Sigmoid colon (tissue), 4 donors: ENCODE data around the gene TMEFF2.

Experiments
- EP300 ChIP-seq, 4 donors: sonication (generic); formaldehyde crosslinking; IDR thresholded peaks; one replicate each; pipeline ENCODE4 v1.6.1; 2017; ENCODE audit warnings: antibody characterized with exemption in 4 of 4
- POLR2AphosphoS5 ChIP-seq, 4 donors: sonication (generic); formaldehyde crosslinking; IDR thresholded peaks; one replicate each; pipeline ENCODE4 v1.6.1; 2017; ENCODE audit warnings: antibody characterized with exemption in 4 of 4

DNA sequence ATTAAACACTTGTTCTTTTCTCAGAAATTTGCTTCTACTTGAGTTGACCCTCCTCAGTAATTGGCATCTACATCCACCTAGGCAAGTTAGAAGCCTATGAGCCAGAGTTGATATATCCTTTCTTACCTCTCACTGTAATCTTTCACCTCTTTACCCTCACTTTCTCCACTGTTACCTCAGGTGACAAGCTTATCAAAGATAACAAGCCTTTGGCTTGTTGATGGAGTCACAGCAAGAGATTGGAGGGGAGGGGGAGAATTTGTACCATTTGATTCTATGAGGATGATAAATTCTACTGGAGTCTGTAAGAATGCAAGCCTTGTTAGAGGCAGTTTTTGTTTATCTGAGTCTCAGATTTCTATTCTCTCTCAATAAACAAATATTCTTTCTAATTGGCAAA is 176.9 kb downstream of the TMEFF2 start:
- TF ChIP-seq EP300 (IDR thresholded peaks at IDR 0.05) (no peak), POLR2AphosphoS5 (IDR thresholded peaks at IDR 0.05) (no peak)
